HEK293T (cell line): ENCODE measurements around the gene NBPF19.
"Not testable (repeated sequence)": the region's sequence is repeated elsewhere in the genome, so short reads cannot be mapped to it uniquely, and the experiment has no call there.

Source experiments
- BHLHE40 ChIP-seq: fragments of 450-650 bp; IDR thresholded peaks from 2 replicates; pipeline ENCODE4 v1.6.1; 2016; ENCODE audit warnings: mild to moderate bottlenecking, moderate library complexity, borderline replicate concordance
- CTBP1 ChIP-seq: fragments of 450-650 bp; IDR thresholded peaks from 2 replicates; pipeline ENCODE4 v1.6.1; 2016; ENCODE audit warnings: borderline replicate concordance
- ELF4 ChIP-seq: fragments of 450-650 bp; IDR thresholded peaks from 2 replicates; pipeline ENCODE4 v1.6.1; 2017; ENCODE audit warnings: antibody characterized with exemption
- FOXA1 ChIP-seq: fragments of 450-650 bp; IDR thresholded peaks from 2 replicates; pipeline ENCODE4 v1.6.1; 2016; ENCODE audit warnings: mild to moderate bottlenecking
- FOXK2 ChIP-seq: fragments of 450-650 bp; IDR thresholded peaks from 2 replicates; pipeline ENCODE4 v1.6.1; 2016; ENCODE audit warnings: mild to moderate bottlenecking
- FOXM1 ChIP-seq: fragments of 450-650 bp; IDR thresholded peaks from 2 replicates; pipeline ENCODE4 v1.6.1; 2017; ENCODE audit warnings: mild to moderate bottlenecking, borderline replicate concordance
- L3MBTL2 ChIP-seq: fragments of 450-650 bp; conservative IDR thresholded peaks from 2 replicates; pipeline ENCODE4 v1.6.1; 2016; ENCODE audit warnings: mild to moderate bottlenecking
- LEF1 ChIP-seq: fragments of 450-650 bp; IDR thresholded peaks from 2 replicates; pipeline ENCODE4 v1.6.1; 2017; ENCODE audit warnings: mild to moderate bottlenecking, borderline replicate concordance
- NFRKB ChIP-seq: fragments of 450-650 bp; IDR thresholded peaks from 2 replicates; pipeline ENCODE4 v1.6.1; 2016; ENCODE audit warnings: mild to moderate bottlenecking, moderate library complexity
- PKNOX1 ChIP-seq: fragments of 450-650 bp; IDR thresholded peaks from 2 replicates; pipeline ENCODE4 v1.6.1; 2016
- SP1 ChIP-seq: fragments of 450-650 bp; IDR thresholded peaks from 2 replicates; pipeline ENCODE4 v1.6.1; 2017
- SUZ12 ChIP-seq: fragments of 450-650 bp; IDR thresholded peaks from 2 replicates; pipeline ENCODE4 v1.6.1; 2016; ENCODE audit warnings: mild to moderate bottlenecking
- TARDBP ChIP-seq: fragments of 450-650 bp; IDR thresholded peaks from 2 replicates; pipeline ENCODE4 v1.6.1; 2016

- not testable (repeated sequence) for TF ChIP-seq SUZ12, FOXA1, PKNOX1, NFRKB, FOXK2, ELF4, FOXM1, CTBP1, SP1, BHLHE40, LEF1, L3MBTL2, TARDBP
Measured at GRCh38 chr1:149585592-149585991, 110.7 kb downstream of the NBPF19 start.
